Stomach (tissue), 4 donors: ENCODE measurements around the gene SMIM44.

Experiments used
- CTCF ChIP-seq, 7 experiments: fragments of 450-650 bp in 4 of 7; fragments of 200-600 bp in 3 of 7; sonication (generic) in 3 of 7; IDR thresholded peaks; one replicate each; pipeline ENCODE4 v1.5.1; 2016 to 2019; ENCODE audit warnings: antibody characterized with exemption in 7 of 7, control low read depth in 2 of 7, mild to moderate bottlenecking in 1 of 7
- EP300 ChIP-seq: sonication (generic); formaldehyde crosslinking; IDR thresholded peaks from one replicate; pipeline ENCODE4 v1.6.1; 2017; ENCODE audit warnings: antibody characterized with exemption
- POLR2A ChIP-seq, 4 donors: fragments of 450-650 bp; IDR thresholded peaks; one replicate each; pipeline ENCODE4 v1.6.1; 2016; ENCODE audit warnings: antibody characterized with exemption in 4 of 4, control low read depth in 2 of 4, mild to moderate bottlenecking in 1 of 4, moderate library complexity in 1 of 4
- POLR2AphosphoS5 ChIP-seq, 3 donors: sonication (generic); formaldehyde crosslinking; IDR thresholded peaks; one replicate each; pipeline ENCODE4 v1.6.1; 2016; ENCODE audit warnings: antibody characterized with exemption in 3 of 3

- TF ChIP-seq POLR2AphosphoS5 (IDR thresholded peaks at IDR 0.05) = no peak
- TF ChIP-seq POLR2A (IDR thresholded peaks at IDR 0.05) = no peak
- TF ChIP-seq CTCF (IDR thresholded peaks at IDR 0.05) = no peak
- TF ChIP-seq EP300 = no peak
Measured at GRCh38 chr19:3516675-3517207, 33.5 kb upstream of the SMIM44 start.
